Nephron progenitor cell (in vitro differentiated cells): Measurements from ENCODE around the gene NBEA.
A peak's percentile ranks its signal among the peaks of the same experiment; 100 is the strongest.

Source experiments
- DNase-seq: peaks from one replicate; pipeline ENCODE4 v3.0.0; 2021
- H3K27ac Mint-ChIP-seq: 2 replicates; pipeline ENCODE4 v1.8.0; 2021; ENCODE audit warnings: mild to moderate bottlenecking, moderate library complexity, mixed read lengths
- H3K27me3 Mint-ChIP-seq: 2 replicates; pipeline ENCODE4 v1.8.0; 2021; ENCODE audit warnings: mild to moderate bottlenecking, low read depth, mixed read lengths; ENCODE audit not compliant: poor library complexity
- H3K36me3 Mint-ChIP-seq: 2 replicates; pipeline ENCODE4 v1.8.0; 2021; ENCODE audit warnings: low read depth, mixed read lengths
- H3K4me1 Mint-ChIP-seq: 2 replicates; pipeline ENCODE4 v1.8.0; 2021; ENCODE audit warnings: mixed read lengths
- H3K4me3 Mint-ChIP-seq: 2 replicates; pipeline ENCODE4 v1.8.0; 2021; ENCODE audit warnings: mild to moderate bottlenecking, moderate library complexity, mixed read lengths
- H3K9me3 Mint-ChIP-seq: 2 replicates; pipeline ENCODE4 v1.8.0; 2021; ENCODE audit warnings: mild to moderate bottlenecking, moderate library complexity, mixed read lengths
- CTCF ChIP-seq: fragments of 200-600 bp; sonication (generic); IDR thresholded peaks from 2 replicates; pipeline ENCODE4 v1.5.0; 2021; ENCODE audit warnings: antibody characterized with exemption

The NBEA gene

GRCh38 chr13:35354285-35354684 is 412.2 kb downstream of the NBEA start:
- no peak for DNase-seq
- Mint-ChIP-seq H3K27ac (no peak overlapping the region), H3K27me3 (no peaks in the 10 kb centered on the region), H3K9me3 (no peaks in the 10 kb centered on the region), H3K4me1 (peaks cover 20% of the 10 kb centered on the region), H3K36me3 (no peaks in the 10 kb centered on the region), H3K4me3 (no peak overlapping the region)
- TF ChIP-seq CTCF = no peak

DNA sequence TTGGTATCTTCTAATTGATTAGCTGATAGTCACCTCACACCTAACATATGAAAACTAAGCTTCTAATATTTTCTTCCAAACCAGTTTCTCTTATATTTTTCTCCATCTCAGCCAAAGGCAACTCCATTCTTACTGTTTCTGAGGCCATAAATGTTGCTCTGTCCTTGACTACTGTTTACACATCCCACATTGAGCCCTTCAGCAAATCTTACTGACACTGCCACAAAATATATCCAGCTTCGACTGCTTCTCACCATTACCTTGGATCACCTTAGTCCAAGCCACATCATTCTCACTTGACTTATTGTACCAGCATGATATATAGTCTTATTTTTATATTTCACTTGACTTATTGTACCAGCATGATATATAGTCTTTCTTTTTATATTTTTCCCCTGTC is 412.8 kb downstream of the NBEA start:
- Mint-ChIP-seq H3K4me1 (peaks cover 16% of the 10 kb centered on the region), H3K27ac (peak overlapping the region; percentile 6), H3K36me3 (no peaks in the 10 kb centered on the region)

GRCh38 chr13:35356572-35356971 is 414.5 kb downstream of the NBEA start:
- H3K36me3 Mint-ChIP-seq = no peaks in the 10 kb centered on the region
- no peak for TF ChIP-seq CTCF
- DNase-seq = no peak

More for the DNA sequence above, 412.8 kb downstream of the NBEA start:
- DNase-seq = no peak
- no peak for TF ChIP-seq CTCF
- Mint-ChIP-seq H3K27me3 (no peaks in the 10 kb centered on the region), H3K9me3 (no peaks in the 10 kb centered on the region), H3K4me3 (no peak overlapping the region)

DNA sequence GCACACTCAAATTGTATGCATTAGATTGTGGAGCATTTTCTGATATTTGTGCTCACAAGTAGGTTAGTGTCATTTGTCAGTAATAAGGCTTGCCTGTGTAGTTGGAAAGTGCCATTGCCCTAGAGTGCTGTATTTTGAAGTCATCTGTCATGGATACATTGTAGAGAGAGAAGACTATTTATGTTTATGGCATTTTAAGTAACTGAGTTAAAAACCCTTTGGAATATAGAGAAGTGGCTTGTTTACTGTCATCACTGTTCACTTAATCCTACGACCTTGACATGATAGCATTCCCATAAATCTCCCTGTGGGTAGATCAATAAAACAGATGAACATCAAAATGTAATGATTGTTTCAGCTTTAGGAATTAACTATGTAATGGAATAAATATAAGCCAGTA is 423.8 kb downstream of the NBEA start:
- Mint-ChIP-seq H3K36me3 (peaks cover 9% of the 10 kb centered on the region), H3K9me3 (peaks cover 12% of the 10 kb centered on the region), H3K4me1 (no peaks in the 10 kb centered on the region), H3K27me3 (no peaks in the 10 kb centered on the region), H3K4me3 (no peak overlapping the region), H3K27ac (no peak overlapping the region)
- no peak for TF ChIP-seq CTCF
- no peak for DNase-seq

More at GRCh38 chr13:35356572-35356971, 414.5 kb downstream of the NBEA start:
- H3K27ac Mint-ChIP-seq = no peak overlapping the region
- no peaks in the 10 kb centered on the region for H3K9me3 Mint-ChIP-seq
- H3K4me3 Mint-ChIP-seq = no peak overlapping the region
- H3K27me3 Mint-ChIP-seq = no peaks in the 10 kb centered on the region
- peaks cover 9% of the 10 kb centered on the region for H3K4me1 Mint-ChIP-seq

DNA sequence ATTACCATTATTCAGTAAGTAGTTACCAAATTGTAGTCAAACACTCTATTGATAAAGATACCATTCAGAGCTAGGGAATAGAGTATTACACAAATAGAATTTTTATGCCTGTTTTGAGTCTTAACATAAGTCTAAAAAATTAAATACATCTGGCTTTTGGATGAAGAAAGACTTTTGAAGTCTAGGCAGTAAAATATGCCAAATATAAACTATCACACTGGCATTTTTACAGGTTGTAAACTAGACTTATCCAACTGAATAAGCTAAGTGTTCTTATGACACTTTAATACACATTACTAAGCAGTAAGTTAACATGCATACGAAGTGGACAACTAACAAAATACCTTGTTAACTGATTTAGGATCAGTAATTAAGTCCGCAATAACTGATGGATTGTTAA is 425.5 kb downstream of the NBEA start:
- Mint-ChIP-seq H3K4me3 (no peak overlapping the region), H3K27ac (no peak overlapping the region), H3K27me3 (peaks cover 3% of the 10 kb centered on the region), H3K9me3 (peaks cover 28% of the 10 kb centered on the region), H3K36me3 (peaks cover 20% of the 10 kb centered on the region), H3K4me1 (no peaks in the 10 kb centered on the region)
- DNase-seq = no peak
- TF ChIP-seq CTCF = no peak

DNA sequence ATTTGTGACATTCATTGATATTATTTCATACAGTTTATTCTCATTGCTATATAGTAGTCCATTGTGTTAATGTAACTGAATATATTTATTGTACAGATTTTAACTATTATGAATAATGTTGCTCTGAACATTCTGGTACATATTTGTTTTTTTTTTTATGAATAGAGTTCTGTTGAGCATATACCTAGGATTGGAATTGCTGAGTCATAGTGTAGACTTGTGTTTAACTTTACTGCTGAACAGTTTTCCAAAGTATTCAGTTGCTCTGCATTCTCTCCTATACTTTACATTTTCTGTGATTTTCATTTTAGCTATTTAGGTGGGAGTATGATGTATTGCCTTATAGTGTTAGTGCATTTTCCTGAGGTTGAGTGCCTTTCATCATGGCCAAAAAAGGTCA is 436.9 kb downstream of the NBEA start:
- Mint-ChIP-seq H3K27ac (no peak overlapping the region), H3K27me3 (no peaks in the 10 kb centered on the region), H3K36me3 (no peaks in the 10 kb centered on the region), H3K4me1 (peaks cover 5% of the 10 kb centered on the region), H3K9me3 (no peaks in the 10 kb centered on the region), H3K4me3 (no peak overlapping the region)
- no peak for DNase-seq
- no peak for TF ChIP-seq CTCF
